Psoas muscle (tissue), 8 donors: ENCODE results near the gene CUBN. TPM values are rescaled to one million over a fixed set of nuclear protein-coding genes. Genes with fewer than 3 reads are reported as not detected.

Experiments used
- ATAC-seq, 4 donors: fragments of 200-7000 bp; cut with Tn5 transposase; one replicate each; pipeline ENCODE4 v1.9.1; 2020; ENCODE audit warnings: moderate library complexity in 3 of 4, mild to moderate bottlenecking in 2 of 4
- DNase-seq, 2 donors: peaks; one replicate each; pipeline ENCODE4 v3.0.0-alpha.2; 2020
- H3K27ac ChIP-seq: fragments of 200-600 bp; one replicate; pipeline ENCODE4 v1.8.0; 2022
- H3K27me3 ChIP-seq, 3 donors: fragments of 200-600 bp in 1 of 3; one replicate each; pipeline versions ENCODE4 v1.6.1 to v1.8.0; 2013 to 2022; ENCODE audit warnings: low read length in 2 of 3, mild to moderate bottlenecking in 2 of 3, moderate library complexity in 1 of 3; ENCODE audit not compliant: insufficient read depth in 3 of 3
- H3K36me3 ChIP-seq, 2 donors: fragments of 200-600 bp in 1 of 2; one replicate each; pipeline versions ENCODE4 v1.6.1 to v1.8.0; 2013 to 2022; ENCODE audit warnings: low read depth in 1 of 2, mild to moderate bottlenecking in 1 of 2, moderate library complexity in 1 of 2; ENCODE audit not compliant: insufficient read depth in 1 of 2
- H3K4me1 ChIP-seq: fragments of 200-600 bp; one replicate; pipeline ENCODE4 v1.8.0; 2022
- H3K4me3 ChIP-seq: fragments of 200-600 bp; one replicate; pipeline ENCODE4 v1.8.0; 2022; ENCODE audit warnings: mild to moderate bottlenecking
- H3K9me3 ChIP-seq: fragments of 200-600 bp; one replicate; pipeline ENCODE4 v1.8.0; 2022
- CTCF ChIP-seq: fragments of 200-600 bp; IDR thresholded peaks from one replicate; pipeline ENCODE4 v1.8.0; 2022; ENCODE audit warnings: antibody characterized with exemption
- WGBS, 3 donors: extraction: QIAGEN DNeasy Blood & Tissue Kit; methylation state at CpG; one replicate each; pipeline versions ENCODE4 v1.1.6 to v1.1.7; 2013; 5-methylcytosine and 5-hydroxymethylcytosine counted together
- intact Hi-C, 2 donors: fragments of 100-400 bp; cut with DNase I; formaldehyde crosslinking; loops; one replicate each; pipeline versions ENCODE4 v1.11.0 to v1.14.2; 2022
- polyA plus RNA-seq, 3 donors: library from polyadenylated mRNA; stranded (reverse); fragments of 200-250 nt; gene quantifications; one replicate each; pipeline ENCODE4 v1.2.3, GENCODE V29; 2013
- total RNA-seq, 4 donors: library from RNA; stranded (reverse); fragmentation: NEBNext Ultra II Directional in 2 of 4; extraction: Animal tissue kit (Norgen Biotek cat#: 25700) in 2 of 4; gene quantifications; one replicate each; pipeline versions ENCODE4 v1.2.1 to v1.2.4, GENCODE V29; 2021 to 2023
- donor health status: healthy with polysubstance abuse.
- donor health status: DM: no; HTN: no; CAD: no; lungs with moderate emphysema.
- donor health status: Bipolar disorder and iron deficiency.
- donor health status: healthy.
- donor health status: DM: yes; HTN: yes; CAD: no.
- donor health status: DM: no; HTN: no; CAD: no.
- donor health status: DM: no; HTN: no; CAD: no.
- donor health status: DM: yes; HTN: yes; CAD: no.

CUBN gene
- total and polyA plus RNA-seq, 7 donors = 0.07 to 1.1 (median 0.22) TPM

GRCh38 chr10:16929069-16929468, 200.5 kb downstream of the CUBN start:
- Histone ChIP-seq H3K4me3 (no peak overlapping the region), H3K4me1 (no peaks in the 10 kb centered on the region), H3K36me3 (no peaks in the 10 kb centered on the region), H3K9me3 (no peaks in the 10 kb centered on the region), H3K27me3 (no peaks in the 10 kb centered on the region), H3K27ac (no peak overlapping the region)
- intact Hi-C loops = no loop called here
- no peak for TF ChIP-seq CTCF
- ATAC-seq (no peak), DNase-seq (no peak)
- 60 to 66% (median 65%) methylated on average over 4 of the region's 4 CpGs for WGBS, 3 donors

GRCh38 chr10:16927546-16927945, 202.1 kb downstream of the CUBN start:
- DNase-seq = no peak
- WGBS, 3 donors = 80 to 94% (median 86%) methylated on average over 4 of the region's 4 CpGs
- Histone ChIP-seq H3K4me1 (no peaks in the 10 kb centered on the region), H3K4me3 (no peak overlapping the region), H3K27me3 (no peaks in the 10 kb centered on the region), H3K36me3 (no peaks in the 10 kb centered on the region), H3K27ac (no peak overlapping the region), H3K9me3 (no peaks in the 10 kb centered on the region)
- ATAC-seq = no peak
- TF ChIP-seq CTCF = no peak
- intact Hi-C loops = no loop called here

GRCh38 chr10:16923726-16924125, 205.9 kb downstream of the CUBN start:
- H3K36me3 ChIP-seq = no peaks in the 10 kb centered on the region

GRCh38 chr10:16923309-16923708, 206.3 kb downstream of the CUBN start:
- no peak for TF ChIP-seq CTCF
- H3K9me3 ChIP-seq = no peaks in the 10 kb centered on the region
- ATAC-seq (no peak), DNase-seq (no peak)
- H3K4me1 ChIP-seq = no peaks in the 10 kb centered on the region
- 32 to 54% (median 42%) methylated on average over 2 of the region's 2 CpGs for WGBS, 3 donors
- no peak overlapping the region for H3K4me3 ChIP-seq
- no peaks in the 10 kb centered on the region for H3K27me3 ChIP-seq
- intact Hi-C loops = no loop called here
- no peak overlapping the region for H3K27ac ChIP-seq
- no peaks in the 10 kb centered on the region for H3K36me3 ChIP-seq

More at GRCh38 chr10:16923726-16924125, 205.9 kb downstream of the CUBN start:
- Histone ChIP-seq H3K4me1 (no peaks in the 10 kb centered on the region), H3K9me3 (no peaks in the 10 kb centered on the region), H3K4me3 (no peak overlapping the region), H3K27ac (no peak overlapping the region), H3K27me3 (no peaks in the 10 kb centered on the region)
- intact Hi-C loops = no loop called here
- ATAC-seq = no peak
- no peak for TF ChIP-seq CTCF
- DNase-seq = no peak
- WGBS, 3 donors = 95 to 98% (median 96%) methylated on average over 3 of the region's 3 CpGs
